Chondrocyte (in vitro differentiated cells): ENCODE results near the gene ABCB4. TPM values are rescaled to one million over a fixed set of nuclear protein-coding genes. Genes with fewer than 3 reads are reported as not detected.
"Not testable (repeated sequence)": the region's sequence is repeated elsewhere in the genome, so short reads cannot be mapped to it uniquely, and the experiment has no call there.

Experiments used
- DNase-seq: peaks from one replicate; pipeline ENCODE4 v3.0.0; 2021; ENCODE audit warnings: mixed read lengths, low spot score
- H3K27ac Mint-ChIP-seq: one replicate; pipeline ENCODE4 v1.8.0; 2021; ENCODE audit warnings: mild to moderate bottlenecking, moderate library complexity, mixed read lengths; ENCODE audit not compliant: unreplicated experiment
- H3K27me3 Mint-ChIP-seq: 2 replicates; pipeline ENCODE4 v1.8.0; 2021; ENCODE audit warnings: low read depth, mixed read lengths
- H3K36me3 Mint-ChIP-seq: 2 replicates; pipeline ENCODE4 v1.8.0; 2021; ENCODE audit warnings: low read depth, mixed read lengths
- H3K4me1 Mint-ChIP-seq: 2 replicates; pipeline ENCODE4 v1.8.0; 2021; ENCODE audit warnings: low read depth, mild to moderate bottlenecking, mixed read lengths
- H3K4me3 Mint-ChIP-seq: one replicate; pipeline ENCODE4 v1.8.0; 2021; ENCODE audit warnings: mild to moderate bottlenecking, moderate library complexity, mixed read lengths; ENCODE audit not compliant: unreplicated experiment
- H3K9me3 Mint-ChIP-seq: 2 replicates; pipeline ENCODE4 v1.8.0; 2021; ENCODE audit warnings: low read depth, mixed read lengths
- CTCF ChIP-seq: fragments of 200-600 bp; sonication (generic); IDR thresholded peaks from 2 replicates; pipeline ENCODE4 v1.5.0; 2021; ENCODE audit warnings: antibody characterized with exemption, mild to moderate bottlenecking, moderate library complexity
- total RNA-seq: library from RNA; stranded (reverse); gene quantifications from 3 replicates; pipeline ENCODE4 v1.2.1, GENCODE V29; 2021

ABCB4 gene
- total RNA-seq, 1 donor from 2014 or later, result 0.10 TPM

- no peak overlapping the region for H3K4me3 Mint-ChIP-seq
- no peak for TF ChIP-seq CTCF
- DNase-seq, result no peak
- peaks cover 19% of the 10 kb centered on the region for H3K4me1 Mint-ChIP-seq
- H3K27ac Mint-ChIP-seq, result no peak overlapping the region
- no peaks in the 10 kb centered on the region for H3K36me3 Mint-ChIP-seq
- H3K9me3 Mint-ChIP-seq, result peaks cover 5% of the 10 kb centered on the region
- peaks cover 32% of the 10 kb centered on the region for H3K27me3 Mint-ChIP-seq
These were observed 4.0 kb downstream of the ABCB4 start for GRCh38 chr7:87471473-87471872.

GRCh38 chr7:87469204-87469603, 6.3 kb downstream of the ABCB4 start:
- not testable (repeated sequence) for H3K4me1 Mint-ChIP-seq, H3K36me3 Mint-ChIP-seq

GRCh38 chr7:87465534-87465880, 10.0 kb downstream of the ABCB4 start:
- DNase-seq, H3K9me3 Mint-ChIP-seq, H3K4me3 Mint-ChIP-seq, H3K36me3 Mint-ChIP-seq, H3K4me1 Mint-ChIP-seq, H3K27ac Mint-ChIP-seq: not testable (repeated sequence)
- H3K27me3 Mint-ChIP-seq, result peaks cover 20% of the 10 kb centered on the region

More at GRCh38 chr7:87469204-87469603, 6.3 kb downstream of the ABCB4 start:
- H3K9me3 Mint-ChIP-seq, H3K27ac Mint-ChIP-seq, H3K4me3 Mint-ChIP-seq, DNase-seq: not testable (repeated sequence)
- H3K27me3 Mint-ChIP-seq, result peaks cover 20% of the 10 kb centered on the region

- H3K36me3 Mint-ChIP-seq, H3K4me3 Mint-ChIP-seq, H3K4me1 Mint-ChIP-seq, DNase-seq, H3K27ac Mint-ChIP-seq, H3K9me3 Mint-ChIP-seq: not testable (repeated sequence)
- H3K27me3 Mint-ChIP-seq, result peaks cover 20% of the 10 kb centered on the region
These were observed 10.5 kb downstream of the ABCB4 start for GRCh38 chr7:87464830-87465533.

GRCh38 chr7:87463982-87464381, 11.5 kb downstream of the ABCB4 start:
- H3K36me3 Mint-ChIP-seq, result no peaks in the 10 kb centered on the region
- peaks cover 5% of the 10 kb centered on the region for H3K9me3 Mint-ChIP-seq
- H3K4me1 Mint-ChIP-seq, result no peaks in the 10 kb centered on the region
- TF ChIP-seq CTCF, result no peak
- H3K27ac Mint-ChIP-seq, result no peak overlapping the region
- no peak overlapping the region for H3K4me3 Mint-ChIP-seq
- no peak for DNase-seq
- H3K27me3 Mint-ChIP-seq, result peaks cover 20% of the 10 kb centered on the region

- DNase-seq, result not testable (repeated sequence)
These were observed 15.0 kb downstream of the ABCB4 start for GRCh38 chr7:87460444-87460843.

GRCh38 chr7:87459941-87460340, 15.5 kb downstream of the ABCB4 start:
- H3K36me3 Mint-ChIP-seq, result no peaks in the 10 kb centered on the region
- no peak for DNase-seq
- no peaks in the 10 kb centered on the region for H3K9me3 Mint-ChIP-seq
- no peak overlapping the region for H3K4me3 Mint-ChIP-seq
- H3K4me1 Mint-ChIP-seq, result no peaks in the 10 kb centered on the region
- no peak overlapping the region for H3K27ac Mint-ChIP-seq
- TF ChIP-seq CTCF, result no peak
- peaks cover 14% of the 10 kb centered on the region for H3K27me3 Mint-ChIP-seq

More at GRCh38 chr7:87460444-87460843, 15.0 kb downstream of the ABCB4 start:
- H3K4me1 Mint-ChIP-seq, H3K9me3 Mint-ChIP-seq, H3K36me3 Mint-ChIP-seq, H3K4me3 Mint-ChIP-seq, H3K27ac Mint-ChIP-seq: not testable (repeated sequence)
- peaks cover 14% of the 10 kb centered on the region for H3K27me3 Mint-ChIP-seq
